Gastroesophageal sphincter (tissue), 3 donors: ENCODE data around the gene SLIT3.

Experiments used
- POLR2AphosphoS5 ChIP-seq: sonication (generic); formaldehyde crosslinking; IDR thresholded peaks from one replicate; pipeline ENCODE4 v1.6.1; 2017; ENCODE audit warnings: antibody characterized with exemption
- TF ChIP-seq, protein P1 (sequence below), 4 experiments: fragments of 200-600 bp in 2 of 4; fragments of 450-650 bp in 2 of 4; sonication (generic) in 1 of 4; IDR thresholded peaks; one replicate each; pipeline ENCODE4 v1.5.1; 2017 to 2019; ENCODE audit warnings: antibody characterized with exemption in 4 of 4, mild to moderate bottlenecking in 2 of 4, moderate library complexity in 2 of 4

GRCh38 chr5:169089343-169089742, 211.6 kb downstream of the SLIT3 start:
- TF ChIP-seq, protein P1, sequence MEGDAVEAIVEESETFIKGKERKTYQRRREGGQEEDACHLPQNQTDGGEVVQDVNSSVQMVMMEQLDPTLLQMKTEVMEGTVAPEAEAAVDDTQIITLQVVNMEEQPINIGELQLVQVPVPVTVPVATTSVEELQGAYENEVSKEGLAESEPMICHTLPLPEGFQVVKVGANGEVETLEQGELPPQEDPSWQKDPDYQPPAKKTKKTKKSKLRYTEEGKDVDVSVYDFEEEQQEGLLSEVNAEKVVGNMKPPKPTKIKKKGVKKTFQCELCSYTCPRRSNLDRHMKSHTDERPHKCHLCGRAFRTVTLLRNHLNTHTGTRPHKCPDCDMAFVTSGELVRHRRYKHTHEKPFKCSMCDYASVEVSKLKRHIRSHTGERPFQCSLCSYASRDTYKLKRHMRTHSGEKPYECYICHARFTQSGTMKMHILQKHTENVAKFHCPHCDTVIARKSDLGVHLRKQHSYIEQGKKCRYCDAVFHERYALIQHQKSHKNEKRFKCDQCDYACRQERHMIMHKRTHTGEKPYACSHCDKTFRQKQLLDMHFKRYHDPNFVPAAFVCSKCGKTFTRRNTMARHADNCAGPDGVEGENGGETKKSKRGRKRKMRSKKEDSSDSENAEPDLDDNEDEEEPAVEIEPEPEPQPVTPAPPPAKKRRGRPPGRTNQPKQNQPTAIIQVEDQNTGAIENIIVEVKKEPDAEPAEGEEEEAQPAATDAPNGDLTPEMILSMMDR (IDR thresholded peaks at IDR 0.05) = no peak
- TF ChIP-seq POLR2AphosphoS5 = no peak
